ENCODE data around the gene LYRM9.
"Not testable (repeated sequence)": the region's sequence is repeated elsewhere in the genome, so short reads cannot be mapped to it uniquely, and the experiment has no call there.

DNA sequence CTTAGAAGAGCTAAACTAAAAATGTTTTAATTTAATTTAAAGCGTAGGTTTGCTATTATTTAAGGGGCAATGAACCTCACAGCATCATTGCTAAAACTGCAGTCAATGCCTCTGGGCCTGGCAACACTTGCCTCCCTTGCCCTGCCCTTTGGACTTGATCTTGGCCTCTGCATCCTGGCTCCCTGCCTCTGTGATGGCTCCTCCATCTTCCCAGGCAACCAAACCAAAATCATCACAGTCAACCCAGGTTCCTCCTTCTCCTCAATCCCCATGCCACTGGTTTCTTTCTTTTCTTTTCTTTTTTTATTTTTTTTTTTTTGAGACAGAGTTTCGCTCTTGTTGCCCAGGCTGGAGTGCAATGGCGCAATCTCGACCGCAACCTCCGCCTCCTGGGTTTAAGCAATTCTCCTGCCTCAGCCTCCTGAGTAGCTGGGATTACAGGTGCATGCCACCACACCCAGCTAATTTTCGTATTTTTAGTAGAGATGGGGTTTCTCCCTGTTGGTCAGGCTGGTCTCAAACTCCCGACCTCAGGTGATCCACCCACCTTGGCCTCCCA, 6.7 kb downstream of the LYRM9 start:
- TF ChIP-seq EZH2 (IDR thresholded peaks at IDR 0.05; ENCODE audit: borderline replicate concordance, insufficient read depth, low read length, poor library complexity, severe bottlenecking); SMC3 (conservative IDR thresholded peaks at IDR 0.05; ENCODE audit: poor library complexity); POLR2AphosphoS5 (IDR thresholded peaks at IDR 0.05); REST (IDR thresholded peaks at IDR 0.05; ENCODE audit: borderline replicate concordance); TAF1 (IDR thresholded peaks at IDR 0.05; ENCODE audit: low read depth): not testable (repeated sequence)
- TF ChIP-seq, protein P1, sequence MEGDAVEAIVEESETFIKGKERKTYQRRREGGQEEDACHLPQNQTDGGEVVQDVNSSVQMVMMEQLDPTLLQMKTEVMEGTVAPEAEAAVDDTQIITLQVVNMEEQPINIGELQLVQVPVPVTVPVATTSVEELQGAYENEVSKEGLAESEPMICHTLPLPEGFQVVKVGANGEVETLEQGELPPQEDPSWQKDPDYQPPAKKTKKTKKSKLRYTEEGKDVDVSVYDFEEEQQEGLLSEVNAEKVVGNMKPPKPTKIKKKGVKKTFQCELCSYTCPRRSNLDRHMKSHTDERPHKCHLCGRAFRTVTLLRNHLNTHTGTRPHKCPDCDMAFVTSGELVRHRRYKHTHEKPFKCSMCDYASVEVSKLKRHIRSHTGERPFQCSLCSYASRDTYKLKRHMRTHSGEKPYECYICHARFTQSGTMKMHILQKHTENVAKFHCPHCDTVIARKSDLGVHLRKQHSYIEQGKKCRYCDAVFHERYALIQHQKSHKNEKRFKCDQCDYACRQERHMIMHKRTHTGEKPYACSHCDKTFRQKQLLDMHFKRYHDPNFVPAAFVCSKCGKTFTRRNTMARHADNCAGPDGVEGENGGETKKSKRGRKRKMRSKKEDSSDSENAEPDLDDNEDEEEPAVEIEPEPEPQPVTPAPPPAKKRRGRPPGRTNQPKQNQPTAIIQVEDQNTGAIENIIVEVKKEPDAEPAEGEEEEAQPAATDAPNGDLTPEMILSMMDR (IDR thresholded peaks at IDR 0.05; ENCODE audit: poor library complexity, severe bottlenecking): not testable (repeated sequence)
